H1 (cell line): Measurements from ENCODE around the gene DLEC1. TPM values are rescaled to one million over a fixed set of nuclear protein-coding genes. Genes with fewer than 3 reads are reported as not detected.

Experiments used
- polyA plus RNA-seq, 7 experiments: library from polyadenylated mRNA; depleted of rRNA in 3 of 7; stranded (reverse) in 5 of 7; unstranded in 2 of 7; fragments of >200 nt in 5 of 7; fragments of 200-250 nt in 2 of 7; gene quantifications; 1 replicate in 5 of 7; 2 replicates in 1 of 7; 4 replicates in 1 of 7; pipeline versions ENCODE4 v1.2.1 to v1.2.3, GENCODE V29; 2011 to 2013; ENCODE audit warnings: missing spikeins in 2 of 7, mixed read lengths in 2 of 7
- total RNA-seq: library from RNA; stranded (reverse); fragmentation: NEBNext Ultra II Directional; extraction: Animal tissue kit (Norgen Biotek cat#: 25700); gene quantifications from 2 replicates; pipeline ENCODE4 v1.2.1, GENCODE V29; 2021
- TF ChIP-seq, protein P1 (sequence below): fragments of 300-600 bp; sonication (generic); IDR thresholded peaks from 2 replicates; pipeline ENCODE4 v1.7.1; 2012; ENCODE audit warnings: low read length, moderate library complexity, mild to moderate bottlenecking, inconsistent platforms; ENCODE audit not compliant: insufficient replicate concordance

DLEC1 gene
- total and polyA plus RNA-seq, 2 of the 8 experiments (the other 6 are each of a cell fraction or from before 2014, with no cell fraction given) = 0.26 to 0.76 TPM

DNA sequence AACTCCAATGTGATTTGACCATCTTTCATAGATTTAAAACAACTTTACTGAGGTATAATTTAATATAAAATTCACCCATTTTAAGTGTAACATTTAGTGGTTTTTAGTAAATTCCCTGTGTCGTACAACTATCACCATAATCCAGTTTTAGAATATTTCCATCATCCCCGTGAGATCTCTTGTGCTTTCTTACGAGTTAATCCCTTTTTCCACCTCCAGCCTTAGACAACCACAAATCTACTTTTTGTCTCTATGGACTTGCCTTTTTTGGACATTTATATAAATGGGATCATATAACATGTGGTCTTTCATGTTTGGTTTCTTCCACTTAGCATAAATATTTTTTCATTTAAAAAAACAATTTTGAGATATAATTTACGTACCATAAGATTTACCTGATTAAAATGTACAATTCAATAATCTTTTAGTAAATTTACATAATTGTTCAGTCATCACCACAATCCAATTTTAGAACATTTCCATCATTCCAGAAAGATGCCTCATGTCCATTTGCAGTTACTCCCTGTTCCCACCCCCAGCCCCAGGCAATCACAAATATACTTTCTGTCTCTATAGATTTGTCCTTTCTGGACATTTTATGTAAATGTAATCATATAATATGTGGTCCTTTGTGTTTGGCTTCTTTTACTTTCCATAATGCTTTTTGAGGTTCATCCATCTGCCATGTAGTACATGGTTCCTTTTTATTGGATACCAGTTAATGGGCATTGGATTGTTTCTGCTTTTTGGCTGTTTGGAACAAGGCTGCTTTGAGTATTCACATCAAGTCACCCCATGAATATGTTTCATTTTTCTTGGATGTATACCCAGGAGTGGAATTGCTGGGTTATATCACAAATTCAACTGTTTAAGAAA lies 129.4 kb downstream of the DLEC1 start (continued):
- TF ChIP-seq, protein P1, sequence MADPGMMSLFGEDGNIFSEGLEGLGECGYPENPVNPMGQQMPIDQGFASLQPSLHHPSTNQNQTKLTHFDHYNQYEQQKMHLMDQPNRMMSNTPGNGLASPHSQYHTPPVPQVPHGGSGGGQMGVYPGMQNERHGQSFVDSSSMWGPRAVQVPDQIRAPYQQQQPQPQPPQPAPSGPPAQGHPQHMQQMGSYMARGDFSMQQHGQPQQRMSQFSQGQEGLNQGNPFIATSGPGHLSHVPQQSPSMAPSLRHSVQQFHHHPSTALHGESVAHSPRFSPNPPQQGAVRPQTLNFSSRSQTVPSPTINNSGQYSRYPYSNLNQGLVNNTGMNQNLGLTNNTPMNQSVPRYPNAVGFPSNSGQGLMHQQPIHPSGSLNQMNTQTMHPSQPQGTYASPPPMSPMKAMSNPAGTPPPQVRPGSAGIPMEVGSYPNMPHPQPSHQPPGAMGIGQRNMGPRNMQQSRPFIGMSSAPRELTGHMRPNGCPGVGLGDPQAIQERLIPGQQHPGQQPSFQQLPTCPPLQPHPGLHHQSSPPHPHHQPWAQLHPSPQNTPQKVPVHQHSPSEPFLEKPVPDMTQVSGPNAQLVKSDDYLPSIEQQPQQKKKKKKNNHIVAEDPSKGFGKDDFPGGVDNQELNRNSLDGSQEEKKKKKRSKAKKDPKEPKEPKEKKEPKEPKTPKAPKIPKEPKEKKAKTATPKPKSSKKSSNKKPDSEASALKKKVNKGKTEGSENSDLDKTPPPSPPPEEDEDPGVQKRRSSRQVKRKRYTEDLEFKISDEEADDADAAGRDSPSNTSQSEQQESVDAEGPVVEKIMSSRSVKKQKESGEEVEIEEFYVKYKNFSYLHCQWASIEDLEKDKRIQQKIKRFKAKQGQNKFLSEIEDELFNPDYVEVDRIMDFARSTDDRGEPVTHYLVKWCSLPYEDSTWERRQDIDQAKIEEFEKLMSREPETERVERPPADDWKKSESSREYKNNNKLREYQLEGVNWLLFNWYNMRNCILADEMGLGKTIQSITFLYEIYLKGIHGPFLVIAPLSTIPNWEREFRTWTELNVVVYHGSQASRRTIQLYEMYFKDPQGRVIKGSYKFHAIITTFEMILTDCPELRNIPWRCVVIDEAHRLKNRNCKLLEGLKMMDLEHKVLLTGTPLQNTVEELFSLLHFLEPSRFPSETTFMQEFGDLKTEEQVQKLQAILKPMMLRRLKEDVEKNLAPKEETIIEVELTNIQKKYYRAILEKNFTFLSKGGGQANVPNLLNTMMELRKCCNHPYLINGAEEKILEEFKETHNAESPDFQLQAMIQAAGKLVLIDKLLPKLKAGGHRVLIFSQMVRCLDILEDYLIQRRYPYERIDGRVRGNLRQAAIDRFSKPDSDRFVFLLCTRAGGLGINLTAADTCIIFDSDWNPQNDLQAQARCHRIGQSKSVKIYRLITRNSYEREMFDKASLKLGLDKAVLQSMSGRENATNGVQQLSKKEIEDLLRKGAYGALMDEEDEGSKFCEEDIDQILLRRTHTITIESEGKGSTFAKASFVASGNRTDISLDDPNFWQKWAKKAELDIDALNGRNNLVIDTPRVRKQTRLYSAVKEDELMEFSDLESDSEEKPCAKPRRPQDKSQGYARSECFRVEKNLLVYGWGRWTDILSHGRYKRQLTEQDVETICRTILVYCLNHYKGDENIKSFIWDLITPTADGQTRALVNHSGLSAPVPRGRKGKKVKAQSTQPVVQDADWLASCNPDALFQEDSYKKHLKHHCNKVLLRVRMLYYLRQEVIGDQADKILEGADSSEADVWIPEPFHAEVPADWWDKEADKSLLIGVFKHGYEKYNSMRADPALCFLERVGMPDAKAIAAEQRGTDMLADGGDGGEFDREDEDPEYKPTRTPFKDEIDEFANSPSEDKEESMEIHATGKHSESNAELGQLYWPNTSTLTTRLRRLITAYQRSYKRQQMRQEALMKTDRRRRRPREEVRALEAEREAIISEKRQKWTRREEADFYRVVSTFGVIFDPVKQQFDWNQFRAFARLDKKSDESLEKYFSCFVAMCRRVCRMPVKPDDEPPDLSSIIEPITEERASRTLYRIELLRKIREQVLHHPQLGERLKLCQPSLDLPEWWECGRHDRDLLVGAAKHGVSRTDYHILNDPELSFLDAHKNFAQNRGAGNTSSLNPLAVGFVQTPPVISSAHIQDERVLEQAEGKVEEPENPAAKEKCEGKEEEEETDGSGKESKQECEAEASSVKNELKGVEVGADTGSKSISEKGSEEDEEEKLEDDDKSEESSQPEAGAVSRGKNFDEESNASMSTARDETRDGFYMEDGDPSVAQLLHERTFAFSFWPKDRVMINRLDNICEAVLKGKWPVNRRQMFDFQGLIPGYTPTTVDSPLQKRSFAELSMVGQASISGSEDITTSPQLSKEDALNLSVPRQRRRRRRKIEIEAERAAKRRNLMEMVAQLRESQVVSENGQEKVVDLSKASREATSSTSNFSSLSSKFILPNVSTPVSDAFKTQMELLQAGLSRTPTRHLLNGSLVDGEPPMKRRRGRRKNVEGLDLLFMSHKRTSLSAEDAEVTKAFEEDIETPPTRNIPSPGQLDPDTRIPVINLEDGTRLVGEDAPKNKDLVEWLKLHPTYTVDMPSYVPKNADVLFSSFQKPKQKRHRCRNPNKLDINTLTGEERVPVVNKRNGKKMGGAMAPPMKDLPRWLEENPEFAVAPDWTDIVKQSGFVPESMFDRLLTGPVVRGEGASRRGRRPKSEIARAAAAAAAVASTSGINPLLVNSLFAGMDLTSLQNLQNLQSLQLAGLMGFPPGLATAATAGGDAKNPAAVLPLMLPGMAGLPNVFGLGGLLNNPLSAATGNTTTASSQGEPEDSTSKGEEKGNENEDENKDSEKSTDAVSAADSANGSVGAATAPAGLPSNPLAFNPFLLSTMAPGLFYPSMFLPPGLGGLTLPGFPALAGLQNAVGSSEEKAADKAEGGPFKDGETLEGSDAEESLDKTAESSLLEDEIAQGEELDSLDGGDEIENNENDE = no peak
